Rectal smooth muscle tissue (tissue), 1 donor: Measurements from ENCODE around the gene NLK.
"Not testable (repeated sequence)": the region's sequence is repeated elsewhere in the genome, so short reads cannot be mapped to it uniquely, and the experiment has no call there.

Source experiments
- H3K27ac ChIP-seq: one replicate; pipeline ENCODE4 v1.7.0; 2013; ENCODE audit warnings: low read depth, low read length, inconsistent platforms
- H3K27me3 ChIP-seq: one replicate; pipeline ENCODE4 v1.7.0; 2013; ENCODE audit warnings: low read length; ENCODE audit not compliant: control insufficient read depth, insufficient read depth
- H3K36me3 ChIP-seq: one replicate; pipeline ENCODE4 v1.7.0; 2013; ENCODE audit warnings: low read length; ENCODE audit not compliant: control insufficient read depth, insufficient read depth
- H3K4me1 ChIP-seq: one replicate; pipeline ENCODE4 v1.7.0; 2013; ENCODE audit warnings: low read length; ENCODE audit not compliant: control insufficient read depth, insufficient read depth
- H3K4me3 ChIP-seq: one replicate; pipeline ENCODE4 v1.7.0; 2013; ENCODE audit warnings: low read length
- H3K9ac ChIP-seq: one replicate; pipeline ENCODE4 v1.7.0; 2013; ENCODE audit warnings: low read length

Gene NLK

GRCh38 chr17:28225271-28225670, 182.8 kb downstream of the NLK start:
- H3K4me1 ChIP-seq, result no peaks in the 10 kb centered on the region
- no peak overlapping the region for H3K4me3 ChIP-seq
- no peaks in the 10 kb centered on the region for H3K36me3 ChIP-seq
- H3K9ac ChIP-seq, result no peak overlapping the region
- peaks cover 4% of the 10 kb centered on the region for H3K27me3 ChIP-seq
- H3K27ac ChIP-seq, result no peak overlapping the region

- Histone ChIP-seq H3K27me3 (peaks cover 4% of the 10 kb centered on the region), H3K4me1 (no peaks in the 10 kb centered on the region), H3K9ac (no peak overlapping the region), H3K27ac (no peak overlapping the region), H3K36me3 (no peaks in the 10 kb centered on the region), H3K4me3 (no peak overlapping the region)
Observed at GRCh38 chr17:28225867-28226266, 183.4 kb downstream of the NLK start.

GRCh38 chr17:28226563-28227315, 184.3 kb downstream of the NLK start:
- Histone ChIP-seq H3K4me3 (peak overlapping the region; percentile 25), H3K27ac (no peak overlapping the region), H3K9ac (no peak overlapping the region)

DNA sequence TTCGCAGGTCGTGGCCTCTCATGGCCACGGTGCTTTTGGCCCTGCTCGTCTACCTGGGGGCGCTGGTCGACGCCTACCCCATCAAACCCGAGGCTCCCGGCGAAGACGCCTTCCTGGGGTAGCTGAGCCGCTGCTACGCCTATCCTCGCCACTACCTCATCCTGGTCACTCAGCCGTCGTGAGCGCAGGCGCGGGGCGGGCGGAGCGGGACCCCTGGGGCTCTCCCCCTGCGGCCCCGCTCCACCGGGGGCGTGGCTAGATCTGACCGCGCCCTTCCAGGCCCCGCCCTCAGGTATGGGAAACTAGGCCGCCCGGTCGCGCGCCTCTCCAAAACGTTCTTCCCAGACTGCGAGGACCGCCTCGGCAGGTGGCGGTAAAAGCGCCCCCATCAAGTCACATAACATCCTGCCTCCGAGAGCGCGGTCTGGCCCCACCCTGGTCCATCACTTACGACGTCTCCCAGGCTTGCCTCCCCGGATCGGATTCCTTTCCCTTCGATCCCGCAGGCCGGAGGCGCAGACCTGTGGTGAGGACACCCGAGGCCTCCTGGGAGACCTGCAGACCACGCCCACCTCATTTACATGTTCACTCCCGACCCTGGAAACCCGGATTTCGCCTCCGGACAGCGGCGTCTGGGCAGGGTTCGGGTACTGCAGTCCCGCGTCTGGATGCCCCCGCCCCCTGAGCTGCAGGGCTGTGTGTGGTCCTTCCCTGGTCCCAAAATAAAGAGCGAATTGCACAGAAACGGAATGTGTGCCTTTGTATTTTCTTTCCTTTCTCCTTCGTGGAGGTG, 185.0 kb downstream of the NLK start:
- H3K27ac ChIP-seq, result no peak overlapping the region
- no peaks in the 10 kb centered on the region for H3K4me1 ChIP-seq
- H3K27me3 ChIP-seq, result peaks cover 4% of the 10 kb centered on the region
- no peak overlapping the region for H3K9ac ChIP-seq
- H3K36me3 ChIP-seq, result no peaks in the 10 kb centered on the region
- peak overlapping the region; percentile 62 for H3K4me3 ChIP-seq

More at GRCh38 chr17:28226563-28227315, 184.3 kb downstream of the NLK start:
- Histone ChIP-seq H3K36me3 (no peaks in the 10 kb centered on the region), H3K27me3 (peaks cover 4% of the 10 kb centered on the region), H3K4me1 (no peaks in the 10 kb centered on the region)

GRCh38 chr17:28228109-28228840, 185.8 kb downstream of the NLK start:
- H3K27ac ChIP-seq, result no peak overlapping the region
- H3K4me1 ChIP-seq, result no peaks in the 10 kb centered on the region
- H3K27me3 ChIP-seq, result peaks cover 4% of the 10 kb centered on the region
- no peaks in the 10 kb centered on the region for H3K36me3 ChIP-seq
- no peak overlapping the region for H3K9ac ChIP-seq
- peak overlapping the region; percentile 62 for H3K4me3 ChIP-seq

DNA sequence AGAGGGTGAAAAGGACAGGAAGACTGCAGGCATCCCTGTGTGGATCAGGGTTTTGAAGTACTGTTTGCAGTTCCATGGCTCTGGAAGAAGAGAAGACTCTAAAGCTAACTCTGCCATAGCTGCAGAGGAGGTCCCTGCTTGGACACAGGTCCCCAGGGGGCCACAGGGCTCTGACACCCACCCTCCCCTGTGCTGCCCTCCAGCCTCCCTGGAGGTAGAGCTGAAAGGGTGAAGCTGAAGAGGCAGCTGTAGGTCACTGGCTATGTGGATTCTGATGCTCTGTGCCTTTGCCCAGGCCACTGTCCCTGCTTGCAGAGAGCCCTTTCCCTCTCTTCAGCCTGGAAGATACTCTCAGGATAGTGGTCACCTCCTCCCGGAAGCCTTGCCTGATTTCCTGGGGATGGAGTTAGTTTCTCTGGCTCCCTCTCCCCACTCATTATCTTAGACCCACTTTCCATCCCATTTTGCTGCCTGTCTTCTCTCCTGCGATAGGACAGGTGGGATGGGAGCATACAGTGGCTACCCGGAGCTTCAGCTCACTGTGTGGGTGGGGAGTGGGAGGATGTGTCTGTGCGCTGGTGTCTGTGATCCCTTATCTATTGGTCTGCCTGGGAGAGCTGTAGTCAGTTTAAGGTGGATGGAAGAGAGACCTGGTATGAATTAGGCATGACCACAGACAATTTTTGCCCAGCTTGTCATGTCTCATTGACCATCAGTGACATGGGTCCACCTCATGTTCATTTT, 186.7 kb downstream of the NLK start:
- Histone ChIP-seq H3K4me3 (no peak overlapping the region), H3K9ac (no peak overlapping the region), H3K4me1 (no peaks in the 10 kb centered on the region), H3K27me3 (peaks cover 4% of the 10 kb centered on the region), H3K36me3 (no peaks in the 10 kb centered on the region), H3K27ac (no peak overlapping the region)

GRCh38 chr17:28230011-28230410, 187.5 kb downstream of the NLK start:
- H3K27ac ChIP-seq, result no peak overlapping the region
- peaks cover 4% of the 10 kb centered on the region for H3K27me3 ChIP-seq
- H3K4me1 ChIP-seq, result no peaks in the 10 kb centered on the region
- no peak overlapping the region for H3K4me3 ChIP-seq
- no peaks in the 10 kb centered on the region for H3K36me3 ChIP-seq
- no peak overlapping the region for H3K9ac ChIP-seq

DNA sequence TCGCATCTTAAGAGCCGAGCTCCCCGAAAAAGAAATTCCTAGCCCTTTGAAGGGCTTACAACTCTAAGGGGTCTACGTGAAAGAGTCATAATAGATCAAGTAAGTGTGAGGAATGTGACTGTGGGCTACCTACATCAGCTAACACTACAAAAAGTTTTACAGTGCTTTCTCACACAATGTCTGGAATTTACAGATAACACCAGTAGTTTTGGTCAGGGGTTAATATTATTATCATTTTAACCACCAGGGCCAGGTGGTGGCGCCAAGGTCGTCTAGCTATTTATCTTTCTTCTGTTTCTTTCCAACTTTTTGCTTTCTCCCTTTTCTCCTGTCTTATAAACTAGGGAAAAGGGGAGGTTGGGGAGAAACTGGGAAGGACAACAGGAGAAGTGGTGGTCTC, 188.1 kb downstream of the NLK start:
- not testable (repeated sequence) for H3K9ac ChIP-seq, H3K27me3 ChIP-seq, H3K36me3 ChIP-seq, H3K4me3 ChIP-seq, H3K27ac ChIP-seq, H3K4me1 ChIP-seq

GRCh38 chr17:28231624-28232023, 189.1 kb downstream of the NLK start:
- H3K4me1 ChIP-seq, H3K4me3 ChIP-seq, H3K36me3 ChIP-seq, H3K27me3 ChIP-seq, H3K9ac ChIP-seq, H3K27ac ChIP-seq: not testable (repeated sequence)

GRCh38 chr17:28232966-28233870, 190.7 kb downstream of the NLK start:
- not testable (repeated sequence) for H3K9ac ChIP-seq, H3K4me1 ChIP-seq, H3K36me3 ChIP-seq, H3K27me3 ChIP-seq, H3K27ac ChIP-seq
- peak overlapping the region; percentile 9 for H3K4me3 ChIP-seq
